Mononuclear cell (primary cell): ENCODE results near the gene TRIM67. TPM values are rescaled to one million over a fixed set of nuclear protein-coding genes. Genes with fewer than 3 reads are reported as not detected.

Experiments used
- H3K27me3 ChIP-seq: 2 replicates; pipeline ENCODE4 v1.6.0; 2011; ENCODE audit warnings: low read length, control low read depth; ENCODE audit not compliant: insufficient read depth
- H3K4me1 ChIP-seq: 2 replicates; pipeline ENCODE4 v1.5.1; 2011; ENCODE audit warnings: mild to moderate bottlenecking, low read length, control low read depth; ENCODE audit not compliant: insufficient read depth
- H3K4me3 ChIP-seq: 2 replicates; pipeline ENCODE4 v1.5.1; 2011; ENCODE audit warnings: mild to moderate bottlenecking, low read length, moderate library complexity
- H3K9me3 ChIP-seq: 2 replicates; pipeline ENCODE4 v1.5.1; 2011; ENCODE audit warnings: low read depth, mild to moderate bottlenecking, control low read depth, low read length
- total RNA-seq: library from RNA; depleted of rRNA; stranded (reverse); fragments of >200 nt; gene quantifications from one replicate; pipeline ENCODE4 v1.2.3, GENCODE V29; 2012

TRIM67 gene
- total RNA-seq, 1 donor: under 0.01 TPM

GRCh38 chr1:231162970-231163829, 1.3 kb downstream of the TRIM67 start:
- H3K27me3 ChIP-seq: peaks cover 73% of the 10 kb centered on the region
- no peak overlapping the region for H3K4me3 ChIP-seq
- H3K4me1 ChIP-seq: peaks cover 13% of the 10 kb centered on the region
- no peaks in the 10 kb centered on the region for H3K9me3 ChIP-seq

- H3K9me3 ChIP-seq: no peaks in the 10 kb centered on the region
- H3K4me1 ChIP-seq: peaks cover 13% of the 10 kb centered on the region
- H3K4me3 ChIP-seq: no peak overlapping the region
- H3K27me3 ChIP-seq: peaks cover 72% of the 10 kb centered on the region
Observed at GRCh38 chr1:231163830-231164427, 2.1 kb downstream of the TRIM67 start.

- H3K4me3 ChIP-seq: no peak overlapping the region
- no peaks in the 10 kb centered on the region for H3K9me3 ChIP-seq
- peaks cover 58% of the 10 kb centered on the region for H3K27me3 ChIP-seq
Observed at GRCh38 chr1:231165371-231165770, 3.5 kb downstream of the TRIM67 start.

GRCh38 chr1:231166398-231166797, 4.5 kb downstream of the TRIM67 start:
- Histone ChIP-seq H3K27me3 (peaks cover 49% of the 10 kb centered on the region), H3K4me1 (peaks cover 13% of the 10 kb centered on the region), H3K9me3 (no peaks in the 10 kb centered on the region), H3K4me3 (no peak overlapping the region)

More at GRCh38 chr1:231165371-231165770, 3.5 kb downstream of the TRIM67 start:
- H3K4me1 ChIP-seq: peaks cover 13% of the 10 kb centered on the region

- H3K4me3 ChIP-seq: no peak overlapping the region
- no peaks in the 10 kb centered on the region for H3K9me3 ChIP-seq
- peaks cover 22% of the 10 kb centered on the region for H3K27me3 ChIP-seq
- H3K4me1 ChIP-seq: no peaks in the 10 kb centered on the region
Observed at GRCh38 chr1:231170875-231171274, 9.0 kb downstream of the TRIM67 start.

GRCh38 chr1:231171623-231172197, 9.9 kb downstream of the TRIM67 start:
- Histone ChIP-seq H3K9me3 (no peaks in the 10 kb centered on the region), H3K4me3 (no peak overlapping the region), H3K27me3 (peaks cover 18% of the 10 kb centered on the region), H3K4me1 (no peaks in the 10 kb centered on the region)

GRCh38 chr1:231172411-231172810, 10.6 kb downstream of the TRIM67 start:
- Histone ChIP-seq H3K4me3 (no peak overlapping the region), H3K4me1 (no peaks in the 10 kb centered on the region), H3K27me3 (peaks cover 21% of the 10 kb centered on the region), H3K9me3 (no peaks in the 10 kb centered on the region)

- Histone ChIP-seq H3K27me3 (peaks cover 33% of the 10 kb centered on the region), H3K9me3 (no peaks in the 10 kb centered on the region), H3K4me3 (no peak overlapping the region), H3K4me1 (no peaks in the 10 kb centered on the region)
Observed at GRCh38 chr1:231176421-231176820, 14.6 kb downstream of the TRIM67 start.

- no peak overlapping the region for H3K4me3 ChIP-seq
- H3K4me1 ChIP-seq: no peaks in the 10 kb centered on the region
- H3K9me3 ChIP-seq: no peaks in the 10 kb centered on the region
- H3K27me3 ChIP-seq: peaks cover 34% of the 10 kb centered on the region
Observed at GRCh38 chr1:231177226-231177625, 15.4 kb downstream of the TRIM67 start.

- H3K27me3 ChIP-seq: peaks cover 31% of the 10 kb centered on the region
- no peaks in the 10 kb centered on the region for H3K9me3 ChIP-seq
- H3K4me1 ChIP-seq: no peaks in the 10 kb centered on the region
- no peak overlapping the region for H3K4me3 ChIP-seq
Observed at GRCh38 chr1:231177936-231178335, 16.1 kb downstream of the TRIM67 start.

- Histone ChIP-seq H3K27me3 (peaks cover 27% of the 10 kb centered on the region), H3K9me3 (no peaks in the 10 kb centered on the region), H3K4me1 (no peaks in the 10 kb centered on the region), H3K4me3 (no peak overlapping the region)
Observed at GRCh38 chr1:231178970-231179369, 17.1 kb downstream of the TRIM67 start.

- Histone ChIP-seq H3K4me1 (no peaks in the 10 kb centered on the region), H3K9me3 (no peaks in the 10 kb centered on the region), H3K4me3 (no peak overlapping the region), H3K27me3 (peaks cover 24% of the 10 kb centered on the region)
Observed at GRCh38 chr1:231180034-231180433, 18.2 kb downstream of the TRIM67 start.

GRCh38 chr1:231181271-231181670, 19.4 kb downstream of the TRIM67 start:
- no peaks in the 10 kb centered on the region for H3K9me3 ChIP-seq
- no peak overlapping the region for H3K4me3 ChIP-seq
- H3K27me3 ChIP-seq: peaks cover 24% of the 10 kb centered on the region
- H3K4me1 ChIP-seq: no peaks in the 10 kb centered on the region

- Histone ChIP-seq H3K4me1 (no peaks in the 10 kb centered on the region), H3K9me3 (no peaks in the 10 kb centered on the region), H3K4me3 (no peak overlapping the region), H3K27me3 (peaks cover 15% of the 10 kb centered on the region)
Observed at GRCh38 chr1:231182317-231182716, 20.5 kb downstream of the TRIM67 start.
